SHP77 treated with DMSO at 0.1 percent for 48 hours (cell line): Measurements from ENCODE around the gene NEU2.

Experiments used
- DNase-seq: peaks from one replicate; lab custom pipeline; 2025; lab: John Stamatoyannopoulos, UW

The NEU2 gene

DNA sequence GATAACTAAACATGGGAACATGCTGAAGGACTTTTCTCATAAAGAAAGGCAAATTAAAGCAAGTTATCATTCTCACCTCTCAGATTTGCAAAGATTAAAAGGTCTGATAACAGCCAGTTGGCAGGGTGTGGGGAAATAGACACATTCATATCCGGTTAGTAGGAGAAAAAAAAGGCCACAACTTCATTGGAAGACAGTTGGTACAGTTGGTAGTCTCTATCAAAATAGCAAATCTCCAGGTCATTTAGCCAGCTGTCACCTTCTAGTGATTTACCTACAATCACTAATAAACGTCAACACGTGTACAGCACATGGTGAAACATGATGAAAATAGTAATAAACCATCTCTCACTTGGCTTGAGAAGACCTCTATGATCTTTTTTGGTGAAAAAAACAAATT lies 44.3 kb downstream of the NEU2 start:
- DNase-seq: no peak

DNA sequence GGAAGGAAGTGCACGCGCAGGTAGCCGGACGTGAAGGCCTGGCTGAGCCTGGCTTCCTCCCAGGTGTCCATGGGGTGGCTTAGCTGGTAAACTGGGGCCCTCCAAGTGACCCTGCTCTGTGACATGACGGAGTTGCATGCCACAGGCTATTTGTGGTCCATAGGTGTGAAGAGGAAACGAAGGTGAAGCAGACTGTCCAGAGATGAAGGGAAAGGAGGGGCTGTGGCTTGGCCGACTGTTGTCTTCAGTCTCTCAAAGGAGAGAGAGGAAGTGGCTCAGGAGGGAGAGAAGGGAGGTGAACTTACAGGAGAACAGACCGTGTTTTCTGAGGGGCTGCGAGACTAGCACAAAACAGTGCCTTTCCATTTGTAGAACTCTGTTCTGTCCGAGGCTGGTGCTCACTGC lies 47.0 kb downstream of the NEU2 start:
- DNase-seq: no peak

DNA sequence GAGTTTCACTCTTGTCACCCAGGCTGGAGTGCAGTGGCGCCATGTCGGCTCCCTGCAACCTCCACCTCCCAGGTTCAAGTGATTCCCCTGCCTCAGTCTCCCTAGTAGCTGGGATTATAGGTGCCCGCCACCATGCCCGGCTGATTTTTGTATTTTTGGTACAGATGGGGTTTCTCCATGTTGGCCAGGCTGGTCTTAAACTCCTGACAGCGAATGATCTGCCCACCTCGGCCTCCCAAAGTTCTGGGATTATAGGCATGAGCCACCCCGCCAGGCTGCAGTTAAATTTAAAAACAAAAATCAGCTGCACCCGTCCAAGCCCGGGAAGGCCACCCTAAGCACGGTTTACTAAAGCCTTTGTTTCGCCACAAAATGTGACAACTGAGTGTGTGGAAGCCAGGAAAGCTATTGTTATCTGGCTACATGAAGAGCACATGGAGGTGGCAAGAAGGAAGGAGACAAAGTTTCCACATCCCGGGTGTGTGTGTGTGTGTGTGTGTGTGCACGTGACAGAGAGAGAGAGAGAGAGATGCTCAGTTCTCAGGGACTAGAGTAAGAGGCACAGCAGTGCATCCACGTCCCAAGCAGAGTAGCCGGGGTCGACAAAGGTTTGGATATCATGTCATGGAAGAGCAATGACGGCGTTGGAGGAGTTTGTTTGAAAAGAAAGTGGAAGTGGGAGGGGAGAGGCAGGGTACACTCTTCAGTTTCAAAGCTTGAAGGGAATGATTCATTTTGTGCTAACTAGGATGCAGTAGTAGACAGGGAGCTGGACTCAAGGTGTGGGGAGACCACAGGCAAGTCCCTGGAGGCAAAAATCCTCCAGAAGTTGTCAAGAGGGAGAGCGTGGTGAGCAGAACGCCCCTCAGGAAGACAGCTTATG lies 47.7 kb downstream of the NEU2 start:
- DNase-seq: no peak

DNA sequence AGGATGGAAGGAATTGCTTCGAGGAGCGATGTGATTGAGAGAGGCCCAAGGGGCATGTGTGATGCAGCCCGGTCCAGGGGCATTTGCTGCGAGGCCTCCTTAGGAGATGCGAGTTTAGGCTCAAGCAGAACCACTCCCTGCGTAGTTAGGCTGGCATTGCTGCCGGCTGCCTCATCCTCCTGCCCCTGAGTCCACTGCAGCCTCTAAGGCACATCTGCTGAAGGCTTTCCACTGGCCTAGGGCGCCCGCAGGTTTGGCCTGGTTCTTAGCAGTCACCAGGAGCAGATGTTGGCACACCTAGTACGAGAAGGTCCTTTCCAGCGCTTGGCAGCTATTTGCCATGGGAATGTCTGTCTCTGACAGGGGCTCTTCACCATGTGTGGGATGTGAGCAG lies 48.4 kb downstream of the NEU2 start:
- no peak for DNase-seq

DNA sequence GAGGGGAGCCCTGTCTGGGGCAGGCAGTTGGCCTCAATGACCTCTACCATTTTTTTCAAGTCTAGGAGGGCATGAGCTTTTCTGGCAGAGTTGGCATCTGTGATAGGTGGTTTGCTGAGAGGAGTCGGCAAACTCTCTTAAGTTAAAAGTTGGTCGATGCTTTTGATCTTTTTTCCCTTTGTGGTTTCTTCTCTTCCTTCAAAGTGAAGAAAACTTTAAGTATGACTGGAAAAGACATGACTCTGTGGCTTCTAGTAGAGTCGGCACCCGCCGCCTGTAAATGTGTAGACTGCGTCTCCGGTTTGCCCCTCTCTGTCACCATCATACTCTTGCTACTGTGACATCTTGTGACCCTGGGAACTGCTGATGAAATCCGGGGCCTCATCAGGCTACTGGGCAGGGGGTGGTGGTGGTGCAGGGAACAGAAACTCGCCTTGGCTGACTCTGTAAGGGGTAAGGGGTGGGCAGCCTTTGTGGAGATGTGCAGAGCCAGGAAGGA lies 48.8 kb downstream of the NEU2 start:
- DNase-seq: no peak

DNA sequence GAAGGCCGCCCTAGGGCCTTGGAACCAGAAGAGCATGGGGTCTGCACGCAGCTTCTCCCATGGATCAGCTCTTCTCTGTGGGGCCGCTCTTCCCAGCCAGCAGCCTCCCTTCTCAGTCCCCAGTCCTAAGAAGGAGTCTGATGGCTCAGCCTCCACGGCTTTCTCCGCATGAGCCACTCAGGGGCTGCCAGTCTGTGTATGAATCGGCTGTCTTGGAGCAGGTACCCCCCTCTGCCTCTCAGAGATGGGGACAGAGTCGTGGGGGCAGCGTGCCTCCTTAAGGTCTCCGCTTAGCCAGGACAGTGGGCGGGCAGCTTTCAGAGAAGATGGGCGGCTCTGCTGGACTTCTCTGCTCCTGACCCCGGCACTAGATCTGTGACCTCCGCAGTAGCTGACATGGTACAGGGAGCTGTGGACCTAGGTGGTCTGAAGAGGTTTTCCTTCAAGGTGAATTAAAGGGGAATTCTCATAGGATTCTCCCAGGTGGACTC lies 49.3 kb downstream of the NEU2 start:
- no peak for DNase-seq

DNA sequence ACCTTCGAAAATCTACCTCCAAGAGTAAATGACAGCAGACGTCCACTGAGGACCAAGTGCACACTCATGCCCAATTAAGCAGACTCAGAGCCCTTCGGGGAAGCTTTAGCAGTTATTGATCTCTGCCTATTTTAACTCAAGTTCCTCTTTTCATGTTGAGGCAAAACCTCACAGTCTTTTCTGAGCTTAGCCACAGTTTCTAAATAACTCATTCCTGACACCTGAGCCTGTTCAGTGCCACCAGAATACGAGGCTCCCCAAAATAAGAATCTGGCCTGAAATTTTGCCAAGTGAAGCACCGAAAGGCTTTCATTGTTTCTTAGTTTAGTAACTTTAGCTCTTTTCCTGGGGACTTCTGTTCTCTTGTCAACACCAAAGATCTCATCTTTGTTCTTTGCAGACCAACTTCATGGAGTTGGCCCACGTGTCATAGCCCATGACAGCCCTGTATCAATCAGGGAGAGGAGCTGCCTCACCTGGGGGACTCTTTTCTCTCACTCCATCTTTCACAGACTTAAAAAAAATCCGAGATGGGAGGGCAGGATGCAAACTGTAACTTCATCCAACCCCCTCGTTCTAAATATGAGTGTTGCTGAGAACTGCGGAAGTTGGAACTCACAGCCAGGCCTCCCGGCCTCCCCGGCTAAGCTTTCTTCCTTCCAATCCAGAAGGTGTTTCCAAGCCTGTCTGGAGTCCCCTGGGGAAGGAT lies 49.9 kb downstream of the NEU2 start:
- no peak for DNase-seq

DNA sequence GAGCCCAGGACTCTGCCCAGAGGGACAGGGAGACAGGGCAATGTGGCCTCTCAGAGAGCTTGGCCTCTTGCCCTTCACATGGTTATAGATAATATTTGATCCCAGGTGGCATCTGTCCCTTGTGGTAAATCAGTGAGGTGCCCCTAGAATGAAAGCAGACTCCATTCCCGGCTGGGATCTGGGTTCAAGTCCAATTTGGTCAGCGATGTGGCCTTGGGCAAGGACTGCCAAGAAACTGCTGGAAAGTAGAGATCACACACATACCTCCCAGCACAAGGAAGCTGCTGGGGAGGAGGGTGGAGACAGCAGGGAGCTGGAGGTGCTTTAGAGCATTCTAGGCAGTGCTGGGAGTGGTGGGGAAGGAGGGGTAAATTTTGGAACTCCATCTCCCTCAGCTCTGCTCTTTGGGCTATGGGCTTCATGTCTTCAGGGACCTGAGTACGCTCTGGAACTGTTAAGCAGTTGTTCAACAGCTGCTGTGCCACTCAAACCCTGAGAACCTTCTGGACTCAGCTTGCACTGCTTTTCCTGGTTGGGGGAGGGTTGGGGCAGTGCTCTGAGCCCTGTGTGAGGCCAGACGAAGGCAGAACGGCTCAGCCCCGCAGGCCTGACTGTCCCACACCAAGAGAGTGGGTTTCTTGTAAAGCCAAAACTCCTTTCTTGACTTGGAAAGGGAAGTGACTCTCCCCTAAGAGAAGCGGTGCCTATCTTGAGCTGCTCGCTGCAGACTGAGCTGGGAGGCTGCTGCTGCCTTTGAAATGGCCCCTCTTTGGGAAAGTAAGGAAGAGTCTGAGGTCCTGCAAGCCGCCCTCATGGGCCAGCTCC lies 50.7 kb downstream of the NEU2 start:
- DNase-seq: no peak

DNA sequence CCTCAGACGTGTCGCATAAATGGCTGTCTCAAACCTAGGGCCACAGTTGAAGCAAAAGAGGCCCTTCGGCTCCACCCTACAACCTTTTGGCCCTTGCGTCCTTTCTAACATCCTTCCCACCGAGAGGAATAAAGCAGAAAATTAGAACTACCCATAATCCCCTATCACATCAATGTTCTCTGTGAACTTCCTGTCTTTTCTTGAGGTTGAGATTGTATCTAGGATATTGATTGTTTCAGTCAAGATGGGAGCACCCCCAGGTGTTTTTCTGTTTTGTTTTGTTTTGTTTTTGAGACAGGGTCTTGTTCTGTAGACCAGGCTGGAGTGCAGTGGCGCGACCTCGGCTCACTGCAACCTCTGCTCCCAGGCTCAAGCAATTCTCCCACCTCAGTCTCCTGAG lies 51.3 kb downstream of the NEU2 start:
- no peak for DNase-seq

DNA sequence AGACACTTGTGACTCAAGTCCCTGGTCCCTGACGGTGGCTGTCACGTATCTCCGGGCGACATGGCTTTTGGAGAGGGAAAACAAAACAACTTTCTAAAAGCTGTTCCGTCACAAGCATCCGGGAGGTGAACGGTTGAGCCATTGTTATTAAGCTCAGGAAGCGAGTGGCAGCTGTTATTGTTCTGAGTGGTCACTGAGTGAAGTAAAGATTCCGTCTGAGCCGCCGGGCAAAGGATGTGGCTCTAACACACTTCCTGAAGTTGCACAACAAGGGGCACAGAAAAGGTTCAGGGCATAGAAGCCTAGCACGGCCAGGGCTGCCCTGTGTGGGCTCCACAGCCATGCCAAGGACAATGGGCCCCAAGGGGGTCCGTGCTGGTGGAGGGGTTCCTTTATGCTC lies 52.0 kb downstream of the NEU2 start:
- no peak for DNase-seq
